ENCODE data around the gene KLHL5.

KLHL5 gene

DNA sequence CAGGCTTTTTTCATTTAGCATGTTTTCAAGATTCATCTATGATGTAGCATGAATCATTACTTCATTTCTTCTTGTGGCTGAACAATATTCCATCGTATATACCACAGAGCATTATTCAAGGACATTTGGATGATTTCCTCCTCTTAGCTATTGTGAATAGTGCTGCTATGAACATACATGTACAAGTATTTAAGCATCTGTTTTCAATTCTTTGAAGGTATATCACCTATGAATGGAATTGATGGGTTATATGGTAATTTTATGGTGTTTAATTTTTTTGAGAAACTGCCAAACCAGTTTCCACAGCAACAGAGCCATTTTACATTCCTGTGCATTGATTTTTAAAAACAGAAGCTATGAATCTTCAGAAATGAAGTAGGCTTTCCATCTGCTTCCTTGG is 84.2 kb downstream of the KLHL5 start:
- no peaks in the 10 kb centered on the region for H3K27me3 ChIP-seq (replicated peaks; ENCODE audit: control insufficient read depth, insufficient read depth, low read length)
- DNase-seq (ENCODE audit: low read depth), result no peak
- H3K9me3 ChIP-seq (ENCODE audit: control insufficient read depth, low read length), result no peaks in the 10 kb centered on the region
- H3K9ac ChIP-seq (ENCODE audit: low read length), result no peak overlapping the region
- H3K4me1 ChIP-seq (ENCODE audit: control insufficient read depth, insufficient read depth, low read length), result peaks cover 4% of the 10 kb centered on the region
- H3K36me3 ChIP-seq (ENCODE audit: control insufficient read depth, insufficient read depth, low read length, severe bottlenecking), result no peaks in the 10 kb centered on the region
- no peak overlapping the region for H3K4me3 ChIP-seq (ENCODE audit: low read length)

DNA sequence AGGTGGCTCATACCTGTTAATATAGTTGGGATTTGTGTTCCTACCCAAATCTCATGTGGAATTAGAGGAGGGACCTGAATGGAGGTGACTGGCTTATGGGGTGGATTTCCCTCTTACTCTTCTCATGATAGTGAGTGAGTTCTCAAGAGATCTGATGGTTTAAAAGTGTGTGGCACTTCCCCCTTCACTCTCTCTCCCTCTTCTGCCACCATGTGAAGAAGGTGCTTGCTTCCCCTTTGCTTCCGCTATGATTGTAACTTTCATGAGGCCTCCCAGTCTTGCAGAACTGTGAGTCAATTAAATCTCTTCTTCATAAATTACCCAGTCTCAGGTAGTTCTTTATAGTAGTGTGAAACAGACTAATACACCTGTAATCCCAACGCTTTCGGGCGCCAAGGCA is 92.0 kb downstream of the KLHL5 start:
- no peaks in the 10 kb centered on the region for H3K36me3 ChIP-seq (ENCODE audit: control insufficient read depth, insufficient read depth, low read length, severe bottlenecking)
- no peak for DNase-seq (ENCODE audit: low read depth)
- H3K9ac ChIP-seq (ENCODE audit: low read length), result no peak overlapping the region
- H3K4me1 ChIP-seq (ENCODE audit: control insufficient read depth, insufficient read depth, low read length), result peaks cover 7% of the 10 kb centered on the region
- H3K27me3 ChIP-seq (replicated peaks; ENCODE audit: control insufficient read depth, insufficient read depth, low read length), result no peaks in the 10 kb centered on the region
- H3K9me3 ChIP-seq (ENCODE audit: control insufficient read depth, low read length), result no peaks in the 10 kb centered on the region
- H3K4me3 ChIP-seq (ENCODE audit: low read length), result no peak overlapping the region

- no peak overlapping the region for H3K9ac ChIP-seq (ENCODE audit: low read length)
- no peaks in the 10 kb centered on the region for H3K27me3 ChIP-seq (replicated peaks; ENCODE audit: control insufficient read depth, insufficient read depth, low read length)
- H3K36me3 ChIP-seq (ENCODE audit: control insufficient read depth, insufficient read depth, low read length, severe bottlenecking), result no peaks in the 10 kb centered on the region
- H3K4me1 ChIP-seq (ENCODE audit: control insufficient read depth, insufficient read depth, low read length), result no peaks in the 10 kb centered on the region
- no peaks in the 10 kb centered on the region for H3K9me3 ChIP-seq (ENCODE audit: control insufficient read depth, low read length)
- no peak for DNase-seq (ENCODE audit: low read depth)
- H3K4me3 ChIP-seq (ENCODE audit: low read length), result no peak overlapping the region
Observed at GRCh38 chr4:39157520-39157919, 95.5 kb downstream of the KLHL5 start.

GRCh38 chr4:39166177-39166576 is 104.1 kb downstream of the KLHL5 start:
- peaks cover 5% of the 10 kb centered on the region for H3K4me1 ChIP-seq (ENCODE audit: control insufficient read depth, insufficient read depth, low read length)
- H3K27me3 ChIP-seq (replicated peaks; ENCODE audit: control insufficient read depth, insufficient read depth, low read length), result no peaks in the 10 kb centered on the region
- no peak overlapping the region for H3K9ac ChIP-seq (ENCODE audit: low read length)
- H3K9me3 ChIP-seq (ENCODE audit: control insufficient read depth, low read length), result peaks cover 6% of the 10 kb centered on the region
- no peak overlapping the region for H3K4me3 ChIP-seq (ENCODE audit: low read length)
- no peak for DNase-seq (ENCODE audit: low read depth)
- H3K36me3 ChIP-seq (ENCODE audit: control insufficient read depth, insufficient read depth, low read length, severe bottlenecking), result no peaks in the 10 kb centered on the region

DNA sequence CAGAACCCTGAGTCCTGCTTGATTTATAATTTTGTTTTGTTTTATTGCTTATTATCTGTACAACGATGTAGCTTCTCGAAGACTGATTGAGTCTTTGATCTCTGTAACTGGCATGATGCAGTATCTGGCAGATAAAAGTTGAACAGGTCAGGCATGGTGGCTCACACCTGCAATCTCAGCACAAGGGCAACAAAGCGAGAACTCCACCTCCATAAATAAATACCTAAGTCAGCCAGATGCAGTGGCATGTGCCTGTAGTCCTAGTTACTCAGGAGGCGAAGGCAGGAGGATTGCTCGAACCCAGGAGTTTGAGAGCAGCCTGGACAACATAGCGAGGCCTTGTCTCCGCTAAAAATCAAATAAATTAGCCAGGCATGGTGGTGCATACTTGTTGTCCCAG is 104.6 kb downstream of the KLHL5 start:
- H3K9me3 ChIP-seq (ENCODE audit: control insufficient read depth, low read length), result peaks cover 6% of the 10 kb centered on the region
- H3K9ac ChIP-seq (ENCODE audit: low read length), result no peak overlapping the region
- H3K4me3 ChIP-seq (ENCODE audit: low read length), result no peak overlapping the region
- no peaks in the 10 kb centered on the region for H3K27me3 ChIP-seq (replicated peaks; ENCODE audit: control insufficient read depth, insufficient read depth, low read length)
- peaks cover 5% of the 10 kb centered on the region for H3K4me1 ChIP-seq (ENCODE audit: control insufficient read depth, insufficient read depth, low read length)
- H3K36me3 ChIP-seq (ENCODE audit: control insufficient read depth, insufficient read depth, low read length, severe bottlenecking), result no peaks in the 10 kb centered on the region
- no peak for DNase-seq (ENCODE audit: low read depth)

DNA sequence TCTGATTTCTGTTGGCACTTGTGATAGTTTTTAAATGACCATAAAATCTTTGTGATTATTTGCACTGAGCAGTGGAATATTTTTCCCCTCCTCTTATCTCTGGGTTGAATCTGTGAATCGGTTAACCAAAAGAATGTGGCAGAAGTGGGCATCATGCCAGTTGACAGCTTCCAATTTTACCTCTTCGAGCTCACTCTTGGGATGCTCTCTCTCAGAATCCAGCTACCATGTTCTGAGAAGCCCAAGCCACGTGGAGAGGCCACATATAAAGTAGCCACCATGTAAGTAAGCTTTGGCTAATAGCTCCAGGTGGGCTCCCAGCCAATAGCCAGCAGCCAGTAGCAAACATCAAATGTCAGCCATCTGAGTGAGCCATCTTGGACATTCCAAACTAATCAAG is 107.4 kb downstream of the KLHL5 start:
- Histone ChIP-seq H3K4me3 (ENCODE audit: low read length) (no peak overlapping the region), H3K9ac (ENCODE audit: low read length) (no peak overlapping the region), H3K4me1 (ENCODE audit: control insufficient read depth, insufficient read depth, low read length) (peaks cover 5% of the 10 kb centered on the region), H3K9me3 (ENCODE audit: control insufficient read depth, low read length) (peaks cover 6% of the 10 kb centered on the region), H3K36me3 (ENCODE audit: control insufficient read depth, insufficient read depth, low read length, severe bottlenecking) (no peaks in the 10 kb centered on the region), H3K27me3 (replicated peaks; ENCODE audit: control insufficient read depth, insufficient read depth, low read length) (no peaks in the 10 kb centered on the region)
- DNase-seq (ENCODE audit: low read depth), result no peak

GRCh38 chr4:39170301-39170700 is 108.3 kb downstream of the KLHL5 start:
- H3K4me3 ChIP-seq (ENCODE audit: low read length), result no peak overlapping the region
- H3K27me3 ChIP-seq (replicated peaks; ENCODE audit: control insufficient read depth, insufficient read depth, low read length), result no peaks in the 10 kb centered on the region
- peaks cover 6% of the 10 kb centered on the region for H3K9me3 ChIP-seq (ENCODE audit: control insufficient read depth, low read length)
- H3K9ac ChIP-seq (ENCODE audit: low read length), result no peak overlapping the region
- peaks cover 5% of the 10 kb centered on the region for H3K4me1 ChIP-seq (ENCODE audit: control insufficient read depth, insufficient read depth, low read length)
- DNase-seq (ENCODE audit: low read depth), result no peak
- no peaks in the 10 kb centered on the region for H3K36me3 ChIP-seq (ENCODE audit: control insufficient read depth, insufficient read depth, low read length, severe bottlenecking)
